Muscle of arm (tissue), 12 donors: Measurements from ENCODE around the gene CHRM1. TPM values are rescaled to one million over a fixed set of nuclear protein-coding genes. Genes with fewer than 3 reads are reported as not detected.

Experiments
- DNase-seq: peaks from one replicate; pipeline ENCODE4 v3.0.0-alpha.2; 2013
- polyA plus RNA-seq, 12 donors: library from polyadenylated mRNA; unstranded; fragments of 120-200 nt; gene quantifications; one replicate each; pipeline ENCODE4 v1.2.1, GENCODE V29; 2013; ENCODE audit not compliant: insufficient read length in 12 of 12

Gene CHRM1
- polyA plus RNA-seq, 12 donors, result 0.08 to 1.1 (median 0.48) TPM; not detected in 9

- DNase-seq, result no peak
These were observed 12.6 kb downstream of the CHRM1 start for GRCh38 chr11:62908468-62909072.

GRCh38 chr11:62905927-62906531 lies 15.1 kb downstream of the CHRM1 start:
- peak; percentile 89 for DNase-seq

DNA sequence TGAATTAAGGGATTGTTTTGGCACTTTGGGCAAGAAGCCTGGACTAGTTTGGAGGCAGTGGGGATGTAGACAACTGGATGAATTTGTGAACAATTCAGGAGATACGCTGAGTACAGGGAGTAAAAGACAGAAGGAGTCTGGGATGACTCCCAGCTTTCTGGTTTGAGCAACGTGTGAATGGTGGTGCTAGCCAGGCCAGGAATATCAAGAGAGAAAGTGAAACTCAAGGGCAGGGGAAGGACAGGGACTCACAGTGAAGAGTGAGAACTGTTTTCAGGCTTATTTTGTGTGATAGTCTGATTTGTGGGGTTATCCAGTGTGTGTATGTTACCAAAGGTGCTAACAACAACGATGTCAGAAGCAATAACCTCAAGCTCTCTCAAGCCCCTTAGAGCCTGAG lies 15.9 kb downstream of the CHRM1 start:
- no peak for DNase-seq

GRCh38 chr11:62902932-62903331 lies 18.2 kb downstream of the CHRM1 start:
- no peak for DNase-seq

- DNase-seq, result no peak
These were observed 23.1 kb downstream of the CHRM1 start for GRCh38 chr11:62898027-62898426.

DNA sequence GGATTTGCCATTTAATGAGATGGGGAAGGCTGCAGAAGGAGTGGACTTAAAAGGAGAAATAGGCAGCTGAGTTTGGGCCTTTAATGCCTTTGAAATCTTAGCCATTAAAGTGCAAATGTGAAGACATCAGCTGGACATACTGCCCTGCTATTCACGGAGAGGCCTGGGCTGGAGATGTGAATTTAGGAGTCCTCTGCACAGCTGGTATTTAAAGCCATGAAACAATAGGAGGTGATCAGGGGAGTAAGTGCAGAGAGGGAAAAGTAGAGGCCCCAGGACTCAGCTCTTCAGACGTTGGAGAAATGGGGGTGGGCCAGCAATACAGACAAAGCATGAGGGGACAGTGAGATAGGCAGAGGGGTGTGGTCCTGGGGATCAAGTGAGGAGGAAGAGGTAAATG lies 23.9 kb downstream of the CHRM1 start:
- DNase-seq, result no peak

GRCh38 chr11:62896049-62896448 lies 25.1 kb downstream of the CHRM1 start:
- DNase-seq, result no peak

DNA sequence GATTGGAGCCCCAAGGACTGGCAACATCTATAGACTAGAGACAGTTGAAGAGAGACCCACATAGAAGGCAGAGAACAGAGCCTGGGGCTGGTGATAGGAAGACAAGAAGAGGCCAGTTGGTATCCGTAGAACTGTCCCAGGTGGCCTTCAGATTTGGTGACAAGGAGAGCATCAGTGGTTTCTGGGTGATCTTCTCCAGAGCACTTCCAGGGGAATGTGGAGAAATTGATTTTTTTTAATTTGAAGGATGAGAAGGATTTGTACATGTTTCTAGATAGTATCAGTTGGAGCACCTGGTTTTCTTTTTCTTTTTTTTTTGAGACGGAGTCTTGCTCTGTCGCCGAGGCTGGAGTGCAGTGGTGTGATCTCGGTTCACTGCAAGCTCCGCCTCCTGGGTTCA lies 25.7 kb downstream of the CHRM1 start:
- DNase-seq, result no peak

GRCh38 chr11:62892077-62892922 lies 28.9 kb downstream of the CHRM1 start:
- DNase-seq, result no peak

- DNase-seq, result no peak
These were observed 31.4 kb downstream of the CHRM1 start for GRCh38 chr11:62889484-62890437.

GRCh38 chr11:62889126-62889483 lies 32.1 kb downstream of the CHRM1 start:
- no peak for DNase-seq

- DNase-seq, result no peak
These were observed 32.8 kb downstream of the CHRM1 start for GRCh38 chr11:62888406-62888805.

- DNase-seq, result no peak
These were observed 35.9 kb downstream of the CHRM1 start for GRCh38 chr11:62885137-62885750.

- no peak for DNase-seq
These were observed 37.5 kb downstream of the CHRM1 start for GRCh38 chr11:62883673-62884072.

- no peak for DNase-seq
These were observed 38.2 kb downstream of the CHRM1 start for GRCh38 chr11:62882788-62883501.

- DNase-seq, result no peak
These were observed 38.8 kb downstream of the CHRM1 start for GRCh38 chr11:62882431-62882749.

- peak; percentile 93 for DNase-seq
These were observed 39.4 kb downstream of the CHRM1 start for GRCh38 chr11:62881579-62882430.

GRCh38 chr11:62880803-62881578 lies 40.2 kb downstream of the CHRM1 start, which contains the start of gene SLC3A2:
Gene SLC3A2, plus strand, starts transcription at chr11:62880896. Its CDS starts 128 bp downstream, at chr11:62881024.
- peak; percentile 91 for DNase-seq

DNA sequence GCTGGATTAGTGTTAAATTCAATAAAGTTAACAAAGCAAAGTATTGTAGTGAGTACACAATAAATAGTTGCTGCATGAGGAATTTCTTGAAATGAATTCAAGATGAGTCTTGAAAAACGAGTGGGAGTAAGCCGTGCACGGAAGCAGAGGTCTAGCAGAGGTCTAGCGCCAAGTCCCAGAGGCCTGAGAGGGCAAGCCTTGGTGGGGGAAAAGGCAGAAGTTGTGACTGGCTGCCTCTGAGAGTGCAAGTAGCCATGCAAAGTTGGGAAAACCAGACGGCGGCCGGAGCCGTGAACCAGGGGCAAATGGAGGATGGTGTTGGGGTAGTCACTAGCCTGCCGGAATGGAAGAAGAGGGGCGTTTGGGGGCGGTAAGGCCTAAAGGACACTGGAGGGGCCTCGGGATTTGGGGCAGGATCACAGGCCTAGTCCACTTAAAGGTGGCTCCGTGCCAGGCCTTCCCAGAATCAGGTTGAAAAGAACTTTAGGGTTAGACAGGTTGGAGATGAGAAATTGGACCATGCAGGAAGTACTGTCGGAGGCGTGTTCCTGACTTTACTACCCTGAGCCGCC lies 40.8 kb downstream of the CHRM1 start:
- peak; percentile 90 for DNase-seq
